ENCODE data around the gene AGXT2.
"Not testable (repeated sequence)": the region's sequence is repeated elsewhere in the genome, so short reads cannot be mapped to it uniquely, and the experiment has no call there.

AGXT2 gene

DNA sequence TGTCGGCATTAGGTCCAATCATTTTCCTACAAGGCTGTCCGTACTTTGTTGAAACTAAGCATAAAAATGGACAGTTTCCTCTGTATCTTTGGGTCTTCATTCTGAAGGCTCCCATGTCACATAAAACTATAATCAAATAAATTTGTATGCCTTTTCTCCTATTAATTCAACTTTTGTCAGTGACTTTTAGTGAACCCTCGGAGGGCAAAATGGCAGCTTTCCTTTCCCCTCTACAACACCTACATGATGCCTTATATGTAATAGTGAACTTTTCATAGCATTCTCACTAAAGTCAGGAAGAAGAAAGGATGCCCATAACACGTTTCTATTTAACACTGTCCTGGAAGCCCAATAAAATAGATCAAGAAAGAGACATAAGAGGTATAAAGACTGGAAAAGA is 5.1 kb upstream of the AGXT2 start:
- no peaks in the 10 kb centered on the region for H3K27me3 ChIP-seq (ENCODE audit: control insufficient read depth, insufficient read depth, low read length)

GRCh38 chr5:35050541-35051126 is 2.9 kb upstream of the AGXT2 start:
- Histone ChIP-seq H3K4me1 (ENCODE audit: control insufficient read depth, insufficient read depth, low read length) (peaks cover 7% of the 10 kb centered on the region; the same call in 1 of the 2 replicates), H3K4me3 (ENCODE audit: low read depth, low read length) (no peak overlapping the region), H3K36me3 (ENCODE audit: control insufficient read depth, insufficient read depth, low read length) (no peaks in the 10 kb centered on the region), H3K27ac (ENCODE audit: low read depth, low read length) (no peak overlapping the region), H3K9ac (ENCODE audit: low read depth, low read length) (no peak overlapping the region), H3K27me3 (ENCODE audit: control insufficient read depth, insufficient read depth, low read length) (no peaks in the 10 kb centered on the region), H3K9me3 (ENCODE audit: control insufficient read depth, insufficient read depth, low read length) (no peaks in the 10 kb centered on the region)

More for the DNA sequence above, 5.1 kb upstream of the AGXT2 start:
- H3K36me3 ChIP-seq (ENCODE audit: control insufficient read depth, insufficient read depth, low read length) = no peaks in the 10 kb centered on the region
- H3K4me1 ChIP-seq (ENCODE audit: control insufficient read depth, insufficient read depth, low read length) = peaks cover 14% of the 10 kb centered on the region; the same call in 1 of the 2 replicates
- H3K9ac ChIP-seq (ENCODE audit: low read depth, low read length) = no peak overlapping the region
- H3K9me3 ChIP-seq (ENCODE audit: control insufficient read depth, insufficient read depth, low read length) = no peaks in the 10 kb centered on the region
- no peak overlapping the region for H3K4me3 ChIP-seq (ENCODE audit: low read depth, low read length)
- no peak overlapping the region for H3K27ac ChIP-seq (ENCODE audit: low read depth, low read length)

DNA sequence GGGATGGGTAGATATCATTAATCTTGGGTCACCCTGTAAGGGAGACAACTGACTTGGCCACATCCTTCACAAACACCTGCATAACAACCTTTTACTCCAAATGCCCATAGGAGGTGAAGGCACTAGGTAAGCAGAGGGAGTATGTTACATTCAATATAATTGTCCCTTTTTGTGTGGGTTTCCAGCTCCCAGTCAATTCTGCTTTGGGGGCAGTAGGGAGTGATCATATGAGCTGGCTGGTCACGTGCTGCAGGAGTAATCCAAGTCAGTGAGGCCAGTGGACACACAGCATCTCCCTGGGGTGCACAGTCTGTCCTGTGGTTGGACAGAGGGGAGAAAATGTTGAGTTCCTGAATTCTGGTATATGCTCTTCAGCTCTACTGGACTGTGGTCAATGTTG is 1.2 kb upstream of the AGXT2 start:
- Histone ChIP-seq H3K4me3 (ENCODE audit: low read depth, low read length) (no peak overlapping the region), H3K4me1 (ENCODE audit: control insufficient read depth, insufficient read depth, low read length) (no peaks in the 10 kb centered on the region), H3K27ac (ENCODE audit: low read depth, low read length) (no peak overlapping the region), H3K9me3 (ENCODE audit: control insufficient read depth, insufficient read depth, low read length) (no peaks in the 10 kb centered on the region), H3K27me3 (ENCODE audit: control insufficient read depth, insufficient read depth, low read length) (no peaks in the 10 kb centered on the region), H3K9ac (ENCODE audit: low read depth, low read length) (no peak overlapping the region), H3K36me3 (ENCODE audit: control insufficient read depth, insufficient read depth, low read length) (no peaks in the 10 kb centered on the region)

DNA sequence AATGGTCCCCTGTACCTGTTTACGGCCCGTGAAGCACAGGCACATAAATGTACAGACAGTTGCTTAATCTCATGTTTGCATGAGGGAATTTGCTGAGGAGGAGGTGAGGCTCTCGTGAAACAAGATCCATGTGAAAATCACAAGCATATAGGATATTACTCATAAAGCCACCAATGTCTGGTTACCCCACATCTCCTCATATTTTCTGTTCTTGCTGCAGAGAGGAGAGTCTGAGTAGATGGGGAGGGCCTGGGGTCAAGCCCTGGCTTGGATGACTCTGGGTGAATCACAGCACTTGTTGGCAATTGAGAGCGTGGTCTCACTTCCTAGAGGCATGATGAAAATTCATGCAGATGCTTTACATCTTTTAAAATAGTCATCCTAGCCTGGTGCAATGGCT is 975 bp downstream of the AGXT2 start:
- H3K27me3 ChIP-seq (ENCODE audit: control insufficient read depth, insufficient read depth, low read length) = no peaks in the 10 kb centered on the region
- peaks cover 5% of the 10 kb centered on the region for H3K4me1 ChIP-seq (ENCODE audit: control insufficient read depth, insufficient read depth, low read length)
- no peak overlapping the region for H3K4me3 ChIP-seq (ENCODE audit: low read depth, low read length)
- H3K36me3 ChIP-seq (ENCODE audit: control insufficient read depth, insufficient read depth, low read length) = no peaks in the 10 kb centered on the region
- H3K9me3 ChIP-seq (ENCODE audit: control insufficient read depth, insufficient read depth, low read length) = no peaks in the 10 kb centered on the region
- no peak overlapping the region for H3K9ac ChIP-seq (ENCODE audit: low read depth, low read length)
- no peak overlapping the region for H3K27ac ChIP-seq (ENCODE audit: low read depth, low read length)

DNA sequence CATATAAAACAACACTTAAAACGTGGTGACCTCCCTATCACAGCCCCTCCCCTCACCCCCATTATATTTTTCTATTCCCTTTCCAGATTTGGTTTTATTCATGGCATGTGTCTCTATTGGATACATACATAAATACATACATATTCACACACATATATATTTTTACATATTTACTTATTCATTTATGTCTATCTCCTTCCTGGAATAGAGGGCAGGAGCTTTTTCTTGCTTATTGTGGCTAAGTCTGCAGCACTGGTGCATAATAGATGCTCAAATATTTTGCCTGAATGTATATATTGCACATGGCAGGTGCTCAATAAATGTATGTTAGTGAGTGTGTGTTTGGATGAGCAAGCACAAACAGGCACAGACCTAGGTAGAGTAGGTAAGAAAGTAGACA is 2.5 kb downstream of the AGXT2 start:
- Histone ChIP-seq H3K36me3 (ENCODE audit: control insufficient read depth, insufficient read depth, low read length) (no peaks in the 10 kb centered on the region), H3K9ac (ENCODE audit: low read depth, low read length) (no peak overlapping the region), H3K27me3 (ENCODE audit: control insufficient read depth, insufficient read depth, low read length) (no peaks in the 10 kb centered on the region)

DNA sequence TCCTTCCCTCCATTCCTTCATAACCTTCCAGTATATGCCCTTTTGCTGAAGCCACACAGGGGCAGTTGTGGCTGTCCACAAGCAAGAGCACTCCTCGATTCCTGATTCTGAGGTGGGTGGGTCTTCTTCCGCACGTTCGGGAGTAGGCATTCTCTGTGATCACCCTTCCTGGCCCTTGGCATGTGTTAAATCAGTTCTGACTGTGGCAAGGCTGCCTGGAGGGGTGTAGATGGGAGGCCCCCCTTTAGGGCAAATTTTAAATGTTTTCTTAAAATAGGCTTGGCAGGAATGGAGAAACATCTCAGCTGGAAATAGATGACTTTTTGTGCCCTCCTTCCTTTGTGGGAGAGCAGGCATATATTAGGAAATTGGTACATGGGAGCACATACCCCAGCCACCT is 3.1 kb downstream of the AGXT2 start:
- Histone ChIP-seq H3K27me3 (ENCODE audit: control insufficient read depth, insufficient read depth, low read length) (no peaks in the 10 kb centered on the region), H3K9ac (ENCODE audit: low read depth, low read length) (no peak overlapping the region), H3K4me3 (ENCODE audit: low read depth, low read length) (no peak overlapping the region), H3K36me3 (ENCODE audit: control insufficient read depth, insufficient read depth, low read length) (no peaks in the 10 kb centered on the region), H3K4me1 (ENCODE audit: control insufficient read depth, insufficient read depth, low read length) (peaks cover 5% of the 10 kb centered on the region), H3K9me3 (ENCODE audit: control insufficient read depth, insufficient read depth, low read length) (no peaks in the 10 kb centered on the region), H3K27ac (ENCODE audit: low read depth, low read length) (no peak overlapping the region)

More for the DNA sequence above, 2.5 kb downstream of the AGXT2 start:
- Histone ChIP-seq H3K4me1 (ENCODE audit: control insufficient read depth, insufficient read depth, low read length) (peaks cover 5% of the 10 kb centered on the region), H3K27ac (ENCODE audit: low read depth, low read length) (no peak overlapping the region), H3K4me3 (ENCODE audit: low read depth, low read length) (no peak overlapping the region), H3K9me3 (ENCODE audit: control insufficient read depth, insufficient read depth, low read length) (no peaks in the 10 kb centered on the region)

- H3K4me3 ChIP-seq (ENCODE audit: low read depth, low read length) = no peak overlapping the region
- no peak overlapping the region for H3K27ac ChIP-seq (ENCODE audit: low read depth, low read length)
- H3K27me3 ChIP-seq (ENCODE audit: control insufficient read depth, insufficient read depth, low read length) = no peaks in the 10 kb centered on the region
- no peaks in the 10 kb centered on the region for H3K36me3 ChIP-seq (ENCODE audit: control insufficient read depth, insufficient read depth, low read length)
- peaks cover 5% of the 10 kb centered on the region for H3K4me1 ChIP-seq (ENCODE audit: control insufficient read depth, insufficient read depth, low read length)
- no peak overlapping the region for H3K9ac ChIP-seq (ENCODE audit: low read depth, low read length)
- H3K9me3 ChIP-seq (ENCODE audit: control insufficient read depth, insufficient read depth, low read length) = no peaks in the 10 kb centered on the region
These were observed 5.0 kb downstream of the AGXT2 start for GRCh38 chr5:35042781-35043180.

DNA sequence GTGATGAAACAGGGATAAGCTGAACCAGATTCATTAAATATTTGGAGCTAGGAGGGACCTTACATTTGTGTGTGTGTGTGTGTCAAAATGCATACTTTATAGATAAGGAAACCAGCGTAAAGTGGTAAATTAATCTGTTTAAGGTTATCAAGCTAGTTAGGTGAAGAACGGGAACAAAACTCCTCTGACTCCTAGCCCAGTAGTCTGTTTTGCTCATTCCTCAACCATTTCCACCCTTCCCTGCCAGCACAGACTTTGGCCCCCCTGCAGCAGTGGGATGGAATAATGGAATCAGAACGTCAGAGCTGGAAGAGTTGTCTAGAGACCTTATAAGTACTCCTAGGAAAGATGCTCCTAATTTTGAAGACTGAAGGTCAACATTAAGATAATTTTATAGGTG is 6.5 kb downstream of the AGXT2 start:
- peaks cover 5% of the 10 kb centered on the region for H3K4me1 ChIP-seq (ENCODE audit: control insufficient read depth, insufficient read depth, low read length)

GRCh38 chr5:35038891-35039290 is 8.9 kb downstream of the AGXT2 start:
- no peaks in the 10 kb centered on the region for H3K27me3 ChIP-seq (ENCODE audit: control insufficient read depth, insufficient read depth, low read length)
- no peak overlapping the region for H3K9ac ChIP-seq (ENCODE audit: low read depth, low read length)
- H3K27ac ChIP-seq (ENCODE audit: low read depth, low read length) = no peak overlapping the region
- H3K4me1 ChIP-seq (ENCODE audit: control insufficient read depth, insufficient read depth, low read length) = peaks cover 5% of the 10 kb centered on the region
- H3K9me3 ChIP-seq (ENCODE audit: control insufficient read depth, insufficient read depth, low read length) = no peaks in the 10 kb centered on the region
- H3K36me3 ChIP-seq (ENCODE audit: control insufficient read depth, insufficient read depth, low read length) = no peaks in the 10 kb centered on the region
- H3K4me3 ChIP-seq (ENCODE audit: low read depth, low read length) = no peak overlapping the region

More for the DNA sequence above, 6.5 kb downstream of the AGXT2 start:
- Histone ChIP-seq H3K4me3 (ENCODE audit: low read depth, low read length) (no peak overlapping the region), H3K27me3 (ENCODE audit: control insufficient read depth, insufficient read depth, low read length) (no peaks in the 10 kb centered on the region), H3K9me3 (ENCODE audit: control insufficient read depth, insufficient read depth, low read length) (no peaks in the 10 kb centered on the region), H3K9ac (ENCODE audit: low read depth, low read length) (no peak overlapping the region), H3K27ac (ENCODE audit: low read depth, low read length) (no peak overlapping the region), H3K36me3 (ENCODE audit: control insufficient read depth, insufficient read depth, low read length) (no peaks in the 10 kb centered on the region)

DNA sequence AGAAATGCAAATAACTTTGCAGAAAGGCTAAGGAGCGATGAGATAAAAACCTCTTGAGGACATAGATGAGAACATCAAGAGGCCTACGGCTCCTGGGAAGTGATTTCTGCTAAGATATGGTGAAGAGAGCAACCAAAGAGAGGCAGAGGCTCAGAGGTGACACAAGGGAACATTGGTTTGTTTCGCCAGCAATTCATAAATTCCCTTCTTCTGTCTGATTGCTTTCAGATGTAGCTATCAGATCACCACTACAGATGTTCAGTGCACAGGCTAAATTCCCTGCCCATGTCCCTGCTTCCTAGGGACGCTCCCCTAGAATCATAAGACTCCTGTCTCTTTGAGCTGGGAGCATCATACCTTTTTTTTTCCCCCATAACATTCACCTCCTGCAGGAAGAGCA is 11.2 kb downstream of the AGXT2 start:
- Histone ChIP-seq H3K27ac (ENCODE audit: low read depth, low read length) (no peak overlapping the region), H3K27me3 (ENCODE audit: control insufficient read depth, insufficient read depth, low read length) (no peaks in the 10 kb centered on the region), H3K36me3 (ENCODE audit: control insufficient read depth, insufficient read depth, low read length) (no peaks in the 10 kb centered on the region)

GRCh38 chr5:35035929-35036328 is 11.8 kb downstream of the AGXT2 start:
- not testable (repeated sequence) for H3K27ac ChIP-seq (ENCODE audit: low read depth, low read length); H3K4me3 ChIP-seq (ENCODE audit: low read depth, low read length); H3K9ac ChIP-seq (ENCODE audit: low read depth, low read length); H3K4me1 ChIP-seq (ENCODE audit: control insufficient read depth, insufficient read depth, low read length); H3K9me3 ChIP-seq (ENCODE audit: control insufficient read depth, insufficient read depth, low read length); H3K27me3 ChIP-seq (ENCODE audit: control insufficient read depth, insufficient read depth, low read length); H3K36me3 ChIP-seq (ENCODE audit: control insufficient read depth, insufficient read depth, low read length)

More for the DNA sequence above, 11.2 kb downstream of the AGXT2 start:
- Histone ChIP-seq H3K9ac (ENCODE audit: low read depth, low read length) (no peak overlapping the region), H3K4me1 (ENCODE audit: control insufficient read depth, insufficient read depth, low read length) (no peaks in the 10 kb centered on the region), H3K4me3 (ENCODE audit: low read depth, low read length) (no peak overlapping the region), H3K9me3 (ENCODE audit: control insufficient read depth, insufficient read depth, low read length) (no peaks in the 10 kb centered on the region)

Data from HUES48 (cell line).